HPDE6-E6E7 (cell line): ENCODE data around the gene PTPRZ1.

Experiments used
- DNase-seq: peaks from one replicate; pipeline ENCODE4 v3.0.0; 2011; ENCODE audit warnings: missing footprints; ENCODE audit errors: extremely low spot score

Gene PTPRZ1

DNA sequence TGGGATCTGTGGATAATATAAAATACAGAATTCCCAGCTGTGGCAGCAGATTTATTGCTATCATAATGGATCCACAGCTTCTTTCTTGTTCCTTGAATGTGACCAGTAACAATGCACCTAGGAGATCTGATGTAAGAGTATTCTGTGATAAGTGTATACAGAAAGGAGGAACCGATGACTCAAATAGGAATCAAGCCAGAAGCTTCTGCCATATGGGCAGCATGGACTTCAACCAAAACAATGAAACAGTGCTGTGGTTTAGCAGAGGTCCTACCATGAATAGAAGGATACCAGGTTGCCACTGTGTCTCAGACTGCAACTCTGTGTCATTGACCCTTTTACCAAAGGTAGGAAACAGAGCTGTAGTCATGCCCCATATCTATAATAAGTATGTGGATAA is 81.8 kb downstream of the PTPRZ1 start:
- no peak for DNase-seq

DNA sequence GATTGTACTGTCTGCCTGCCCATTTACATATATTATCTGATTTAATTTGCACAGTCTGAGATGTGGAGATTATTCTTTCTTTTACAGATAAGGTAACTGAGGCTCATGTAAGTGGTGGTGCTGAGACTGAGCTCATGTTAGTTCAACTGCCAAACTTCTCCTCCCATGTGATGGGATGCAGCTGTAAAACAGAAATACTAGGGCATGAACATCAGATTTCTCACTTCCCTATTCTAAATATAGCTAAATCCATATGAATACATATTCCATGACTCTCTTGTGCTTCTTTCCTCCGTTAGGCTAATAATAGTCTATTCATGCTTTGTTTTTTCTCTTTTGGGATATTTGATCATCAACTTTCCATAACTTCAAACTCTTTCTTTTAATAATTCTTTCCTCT is 84.7 kb downstream of the PTPRZ1 start:
- no peak for DNase-seq

DNA sequence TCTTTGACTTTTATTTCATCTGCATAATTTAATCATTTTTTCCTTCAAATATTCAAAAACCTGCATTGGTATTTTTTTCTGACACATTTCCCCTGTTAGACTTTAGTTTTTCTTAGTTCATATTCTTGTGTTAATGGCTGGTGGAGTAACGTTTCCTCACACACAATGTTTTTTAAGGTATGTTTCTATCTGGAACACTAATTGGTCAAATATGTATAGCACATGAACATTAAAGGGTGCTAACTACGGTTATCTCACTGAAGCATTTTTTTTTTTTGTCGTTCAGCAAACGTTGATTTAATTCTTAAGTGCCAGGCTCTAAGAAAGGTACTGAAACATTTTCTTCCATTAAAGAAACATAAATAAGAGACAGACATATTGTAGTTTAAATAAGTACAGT is 87.7 kb downstream of the PTPRZ1 start:
- no peak for DNase-seq

DNA sequence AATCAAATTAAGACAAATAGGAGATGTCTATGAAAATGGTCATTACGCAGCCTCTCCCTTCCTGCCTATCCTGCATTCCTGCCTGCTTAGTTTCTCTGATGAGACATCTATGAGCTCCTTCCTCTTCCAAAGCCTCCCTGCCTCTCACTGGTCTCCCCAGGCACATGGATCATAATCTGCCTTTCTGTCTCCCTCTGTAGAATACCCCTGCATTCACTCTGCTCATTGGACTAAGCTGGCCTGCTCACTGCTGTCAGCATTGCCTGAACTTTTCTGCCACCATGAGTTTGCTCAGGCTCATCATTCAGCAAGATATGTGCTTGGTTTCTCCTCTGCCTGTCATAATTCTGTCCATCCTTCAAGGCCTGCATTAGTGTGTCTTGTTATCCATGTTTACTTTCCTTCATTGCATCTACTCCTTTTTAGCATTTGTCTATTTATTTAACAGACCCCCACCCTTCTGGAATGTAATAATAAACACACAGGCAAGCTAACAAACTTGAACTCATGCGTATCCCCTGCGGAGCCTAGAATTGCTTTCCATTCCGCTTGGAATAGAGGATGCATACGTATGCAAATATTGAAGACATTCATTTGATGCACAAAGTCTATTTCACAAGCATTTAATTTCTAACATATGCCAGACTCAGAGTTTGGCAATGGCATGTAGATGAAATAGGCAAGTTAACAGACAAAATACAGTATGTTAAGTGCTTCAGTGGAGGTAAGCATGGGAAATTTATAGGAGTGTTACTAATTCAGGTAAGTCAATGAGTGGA is 88.3 kb downstream of the PTPRZ1 start:
- DNase-seq, result peak; percentile 83

DNA sequence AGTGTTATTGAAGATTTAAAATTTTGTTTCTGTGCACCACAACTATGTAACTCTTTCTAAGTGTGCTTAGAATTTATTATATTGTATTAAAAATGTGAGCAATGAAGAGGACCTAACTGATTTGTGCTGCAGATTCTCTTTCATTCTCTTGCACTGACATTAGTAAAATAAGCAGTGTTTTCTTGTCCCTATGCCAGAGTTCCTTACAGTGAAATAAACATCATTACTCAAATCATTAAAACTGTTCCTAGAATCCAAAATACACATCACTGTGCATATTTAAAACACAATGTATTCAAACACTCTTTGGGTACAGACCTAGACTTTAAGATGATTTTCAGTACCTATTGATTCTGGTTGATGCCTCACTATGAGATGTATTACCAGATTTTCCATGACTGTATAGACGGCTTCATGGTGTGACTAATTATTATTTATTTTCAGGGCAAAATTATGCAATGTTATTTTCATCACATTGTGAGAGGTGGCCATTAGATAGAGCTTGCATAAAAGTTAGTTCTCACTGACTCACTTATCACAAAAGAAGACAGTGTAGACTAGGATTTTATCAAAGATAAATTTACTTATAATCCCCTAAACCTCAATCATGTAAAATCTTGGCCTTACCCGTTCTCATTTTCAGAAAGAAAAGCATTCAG is 93.4 kb downstream of the PTPRZ1 start:
- no peak for DNase-seq

DNA sequence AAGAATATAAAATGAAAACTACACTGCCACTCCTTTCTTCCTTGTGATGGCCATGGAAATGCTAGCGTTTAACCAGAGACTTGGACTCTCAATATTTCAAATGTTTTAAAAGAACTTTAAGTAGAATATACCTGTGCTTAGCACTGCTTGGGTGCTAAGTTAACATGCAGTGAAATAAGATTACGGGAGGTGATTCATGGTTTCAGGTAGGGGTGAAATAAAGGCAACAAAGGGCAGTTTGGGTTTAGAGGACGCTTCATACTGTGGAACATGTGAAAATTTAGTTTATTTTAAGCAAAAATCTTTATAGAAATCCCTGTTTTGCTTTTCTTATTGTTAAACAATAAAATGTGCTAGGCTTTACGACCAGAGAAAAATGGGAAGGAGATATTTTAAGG is 94.0 kb downstream of the PTPRZ1 start:
- DNase-seq, result no peak

DNA sequence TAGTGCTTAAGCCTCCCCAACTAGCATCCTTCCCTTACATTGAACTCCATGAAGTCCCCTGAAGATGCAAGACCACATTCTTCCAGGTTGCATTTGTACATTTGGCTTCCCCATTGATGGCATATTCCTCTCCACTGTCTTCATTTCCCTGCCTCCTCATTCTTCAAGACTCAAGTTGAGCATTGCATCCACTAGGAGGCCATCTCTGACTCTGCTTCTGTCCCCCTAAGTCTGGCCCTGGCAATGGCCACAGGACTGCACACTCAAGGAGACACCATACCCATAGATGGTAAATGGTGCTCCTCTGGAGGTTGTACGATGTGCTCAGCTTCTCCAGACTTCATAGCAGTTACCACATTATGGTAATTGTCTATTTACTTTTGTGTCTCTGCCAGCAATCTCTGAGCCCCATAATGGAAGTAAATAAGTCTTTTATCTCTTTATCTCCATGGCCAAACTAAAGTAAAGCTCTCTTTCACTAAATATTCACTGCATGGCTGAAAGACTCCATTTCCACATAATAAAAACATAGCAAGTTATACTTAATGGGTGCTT is 112.6 kb downstream of the PTPRZ1 start:
- DNase-seq, result no peak

DNA sequence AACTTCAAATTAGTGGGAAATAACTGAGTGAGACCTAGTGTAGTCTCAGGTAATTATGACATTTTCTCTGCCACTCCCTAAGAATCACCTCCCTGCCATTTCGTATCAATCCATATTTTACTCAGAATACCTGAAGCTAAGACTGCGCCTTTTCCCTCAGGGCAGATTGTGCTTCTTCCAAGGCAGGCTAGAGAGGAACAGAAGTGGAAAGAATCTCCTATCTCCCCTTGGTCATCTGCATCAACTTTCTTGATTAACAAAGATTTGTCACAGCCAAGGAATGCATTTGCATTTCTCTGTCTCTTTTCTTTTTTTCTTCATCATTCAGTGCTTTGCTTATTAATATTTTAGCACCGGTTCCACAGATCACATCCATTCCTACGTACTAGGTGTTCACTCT is 119.1 kb downstream of the PTPRZ1 start:
- no peak for DNase-seq

DNA sequence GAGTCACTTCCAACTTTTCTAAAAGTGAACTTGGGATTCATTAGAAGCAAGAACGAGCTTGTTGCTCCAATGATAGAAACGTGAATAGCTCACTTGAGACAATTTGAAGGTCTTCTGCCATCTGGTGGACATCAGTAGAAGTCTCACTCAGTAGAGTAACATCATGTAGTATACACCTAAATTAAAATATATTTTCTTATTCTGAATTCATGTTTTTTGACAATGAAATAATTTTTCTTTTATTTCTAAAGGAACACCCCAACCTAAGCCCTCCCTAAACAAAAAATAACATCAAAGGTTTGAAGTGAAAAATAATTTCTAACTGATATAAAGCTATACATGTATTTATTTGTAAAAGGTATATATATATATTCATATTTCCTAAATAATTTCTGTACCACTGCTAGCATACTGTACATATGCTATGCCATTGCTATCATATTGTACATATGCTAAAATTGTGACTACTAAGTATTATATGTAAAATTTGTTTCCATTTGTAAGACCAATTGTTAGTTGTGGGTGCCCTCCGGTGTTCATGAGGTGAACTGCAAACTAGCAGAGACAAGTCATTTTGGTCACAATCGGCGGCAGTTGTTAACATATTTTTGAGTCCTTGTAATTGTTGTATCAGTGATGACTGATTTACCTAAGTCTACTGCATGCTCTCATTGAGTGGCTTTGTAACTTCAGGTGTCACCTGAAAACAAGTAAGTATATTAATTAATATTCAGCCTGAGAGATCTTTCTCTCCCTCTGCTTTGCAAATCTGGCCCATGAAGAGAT is 121.9 kb downstream of the PTPRZ1 start:
- peak; percentile 39 for DNase-seq

DNA sequence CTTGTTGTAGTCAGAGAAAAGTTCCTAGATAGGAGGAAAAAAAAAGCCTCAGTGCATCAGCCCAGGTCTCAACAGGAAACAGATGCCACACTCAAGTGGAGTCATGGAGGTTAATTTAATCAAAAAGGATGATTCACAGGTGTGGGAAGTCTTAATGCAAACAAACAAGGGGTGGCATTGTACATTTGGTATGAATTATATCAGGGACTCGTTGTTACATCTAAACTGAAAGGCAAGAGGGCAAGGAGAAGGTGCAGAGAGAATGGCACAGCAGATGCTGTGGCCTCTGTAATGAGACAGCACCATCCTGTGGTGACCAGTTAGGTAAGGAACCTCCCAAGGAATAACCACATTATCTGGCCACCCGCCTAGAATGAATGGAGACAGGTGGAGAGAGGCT is 133.7 kb downstream of the PTPRZ1 start:
- peak; percentile 31 for DNase-seq

DNA sequence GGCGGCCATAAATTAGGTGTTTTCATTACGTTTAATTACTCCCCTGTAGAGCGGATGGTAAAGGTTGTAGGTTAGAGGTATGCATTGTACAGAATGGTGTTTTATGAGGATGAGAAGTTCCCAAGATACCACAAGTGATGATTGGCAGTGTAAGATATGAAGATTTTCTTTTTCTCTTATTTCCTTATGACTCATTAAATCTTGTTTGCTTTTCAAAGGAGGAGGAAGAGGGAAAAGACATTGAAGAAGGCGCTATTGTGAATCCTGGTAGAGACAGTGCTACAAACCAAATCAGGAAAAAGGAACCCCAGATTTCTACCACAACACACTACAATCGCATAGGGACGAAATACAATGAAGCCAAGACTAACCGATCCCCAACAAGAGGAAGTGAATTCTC is 137.2 kb downstream of the PTPRZ1 start:
- no peak for DNase-seq

DNA sequence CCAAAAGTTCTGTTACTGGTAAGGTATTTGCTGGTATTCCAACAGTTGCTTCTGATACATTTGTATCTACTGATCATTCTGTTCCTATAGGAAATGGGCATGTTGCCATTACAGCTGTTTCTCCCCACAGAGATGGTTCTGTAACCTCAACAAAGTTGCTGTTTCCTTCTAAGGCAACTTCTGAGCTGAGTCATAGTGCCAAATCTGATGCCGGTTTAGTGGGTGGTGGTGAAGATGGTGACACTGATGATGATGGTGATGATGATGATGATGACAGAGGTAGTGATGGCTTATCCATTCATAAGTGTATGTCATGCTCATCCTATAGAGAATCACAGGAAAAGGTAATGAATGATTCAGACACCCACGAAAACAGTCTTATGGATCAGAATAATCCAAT is 140.1 kb downstream of the PTPRZ1 start:
- no peak for DNase-seq

DNA sequence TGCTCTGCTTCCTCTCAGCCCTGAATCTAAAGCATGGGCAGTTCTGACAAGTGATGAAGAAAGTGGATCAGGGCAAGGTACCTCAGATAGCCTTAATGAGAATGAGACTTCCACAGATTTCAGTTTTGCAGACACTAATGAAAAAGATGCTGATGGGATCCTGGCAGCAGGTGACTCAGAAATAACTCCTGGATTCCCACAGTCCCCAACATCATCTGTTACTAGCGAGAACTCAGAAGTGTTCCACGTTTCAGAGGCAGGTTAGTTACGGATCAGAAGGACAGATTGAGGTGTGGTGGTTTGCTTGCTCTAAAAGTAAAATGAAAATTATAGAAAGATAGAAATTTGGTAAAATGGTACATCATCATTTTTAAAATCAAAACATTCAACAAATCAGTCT is 140.7 kb downstream of the PTPRZ1 start:
- DNase-seq, result no peak

DNA sequence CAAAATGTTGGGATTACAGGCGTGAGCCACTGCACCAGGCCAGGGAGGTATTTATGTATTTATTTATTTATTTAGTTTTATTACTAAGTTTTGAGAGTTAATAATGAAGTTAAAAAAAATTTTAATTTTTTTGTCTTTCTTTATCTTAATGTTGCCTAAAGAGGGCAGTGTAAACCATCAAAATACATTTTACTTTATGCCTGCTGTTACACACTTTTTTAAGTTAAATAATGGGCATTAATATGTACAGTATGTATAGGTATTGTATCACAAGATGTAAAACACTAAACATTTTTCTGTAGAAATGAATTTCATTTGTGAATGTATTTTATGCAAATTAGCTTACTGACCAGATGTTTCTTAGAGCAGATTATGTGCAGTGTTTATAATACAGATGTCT is 141.7 kb downstream of the PTPRZ1 start:
- DNase-seq, result no peak

DNA sequence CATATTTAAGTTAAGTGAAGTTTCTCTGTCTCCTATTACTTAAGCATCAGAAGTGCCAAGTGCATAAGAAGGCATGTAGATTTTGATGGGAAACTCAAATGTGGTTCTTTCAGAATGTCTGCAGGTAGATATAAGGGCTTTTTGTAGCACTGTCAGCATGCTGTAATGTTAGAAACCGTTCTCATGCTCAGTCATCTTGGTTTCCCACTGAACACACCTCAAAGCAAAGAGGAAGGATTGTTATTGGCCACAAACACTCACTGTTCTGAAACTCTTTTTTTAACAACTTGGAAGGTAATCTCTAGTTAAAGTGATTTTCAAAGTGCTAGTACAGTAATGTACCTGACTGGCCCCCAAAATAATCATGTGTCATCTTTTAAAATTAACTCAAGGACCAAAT is 145.1 kb downstream of the PTPRZ1 start:
- no peak for DNase-seq

DNA sequence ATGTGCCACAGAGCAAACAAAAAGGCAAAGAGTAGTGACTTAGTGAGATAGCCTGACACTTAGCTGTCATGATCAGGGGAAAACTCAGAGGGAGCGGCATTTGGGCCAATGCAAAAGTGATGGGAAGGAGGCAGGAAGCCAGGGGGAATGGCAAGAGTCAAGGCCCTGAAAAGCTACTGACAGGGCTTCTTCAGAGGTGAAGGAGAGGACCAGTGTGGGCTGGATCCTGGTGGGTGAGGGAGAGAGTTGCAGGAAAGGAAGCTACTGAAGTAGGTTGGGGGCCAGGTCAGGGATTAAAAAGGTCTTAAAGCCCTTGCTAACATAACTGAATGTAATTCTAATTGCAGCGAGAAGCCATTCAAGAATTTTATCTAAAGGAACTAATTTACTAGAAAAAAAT is 154.1 kb downstream of the PTPRZ1 start:
- DNase-seq, result no peak

DNA sequence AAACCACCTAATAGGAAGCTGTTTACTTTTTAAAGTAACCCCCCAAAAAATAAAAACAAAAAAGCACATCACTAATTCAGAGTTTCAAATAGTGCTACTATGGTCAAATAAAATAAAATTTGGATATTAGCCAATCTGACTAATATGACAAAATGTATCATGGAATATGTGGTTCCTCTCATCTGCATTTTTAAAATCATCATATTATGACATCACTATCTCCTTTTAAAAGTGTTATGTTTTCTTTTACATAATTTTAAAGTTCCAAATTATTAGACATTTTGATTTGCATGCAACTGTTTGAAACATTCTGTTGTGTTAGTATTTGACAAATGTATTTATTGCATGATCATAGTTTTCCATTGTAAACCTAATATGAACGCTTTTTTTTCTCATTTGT is 160.7 kb downstream of the PTPRZ1 start:
- DNase-seq, result no peak

DNA sequence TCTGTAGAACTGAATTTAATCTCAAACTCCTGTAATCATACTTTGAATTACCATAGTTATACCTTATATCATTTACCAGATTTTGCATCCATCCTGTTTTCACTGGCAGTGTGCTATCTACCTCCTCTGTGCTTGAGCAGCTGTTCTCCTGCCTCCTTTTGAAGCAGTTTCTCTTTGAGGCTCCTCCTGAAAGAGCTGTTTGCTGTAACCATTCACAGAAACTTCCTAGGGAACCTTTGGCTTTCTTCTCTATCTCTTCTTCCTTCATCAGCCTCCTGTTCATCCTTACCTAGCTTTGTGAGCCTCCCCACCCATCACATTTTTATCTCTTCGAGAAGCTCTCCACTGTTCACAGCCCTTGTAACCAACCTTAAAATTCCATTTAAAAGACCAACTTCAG is 162.9 kb downstream of the PTPRZ1 start:
- DNase-seq, result no peak

DNA sequence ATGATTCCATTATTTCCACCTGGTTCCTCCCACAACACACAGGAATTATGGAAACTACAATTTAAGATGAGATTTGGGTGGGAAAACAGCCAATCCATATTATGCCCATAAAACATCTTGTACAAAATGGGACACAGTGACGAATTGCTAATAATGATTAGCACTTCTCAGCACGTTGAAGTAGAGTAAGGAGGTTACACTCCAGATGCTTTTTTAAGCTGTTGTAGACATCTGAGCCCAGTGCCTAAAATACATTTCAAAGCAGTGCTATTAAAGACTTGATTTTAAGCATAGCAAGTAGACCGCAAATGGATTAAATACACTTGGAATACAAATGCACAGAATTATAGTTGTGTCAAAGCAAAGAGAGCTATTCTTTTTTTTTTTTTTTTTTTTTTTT is 165.2 kb downstream of the PTPRZ1 start:
- DNase-seq, result no peak

DNA sequence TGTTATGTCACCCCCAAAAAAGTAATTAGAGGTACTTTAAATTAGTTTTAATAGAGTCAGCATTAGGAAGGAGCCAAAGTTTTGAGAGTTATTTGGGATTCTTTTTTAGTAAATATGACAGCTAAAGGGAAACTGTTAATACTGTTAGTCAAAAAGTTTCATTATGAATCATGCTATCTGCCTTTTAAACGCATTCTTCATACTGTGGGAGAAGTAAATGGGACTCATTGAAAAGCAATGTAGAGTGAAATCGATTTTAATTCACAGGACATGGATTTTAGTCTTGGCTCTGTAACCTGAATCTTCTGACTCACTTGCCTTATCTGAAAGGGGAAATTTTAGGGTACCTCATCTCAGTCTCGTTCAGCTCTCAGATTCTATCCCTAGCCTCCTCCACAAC is 165.9 kb downstream of the PTPRZ1 start:
- no peak for DNase-seq

DNA sequence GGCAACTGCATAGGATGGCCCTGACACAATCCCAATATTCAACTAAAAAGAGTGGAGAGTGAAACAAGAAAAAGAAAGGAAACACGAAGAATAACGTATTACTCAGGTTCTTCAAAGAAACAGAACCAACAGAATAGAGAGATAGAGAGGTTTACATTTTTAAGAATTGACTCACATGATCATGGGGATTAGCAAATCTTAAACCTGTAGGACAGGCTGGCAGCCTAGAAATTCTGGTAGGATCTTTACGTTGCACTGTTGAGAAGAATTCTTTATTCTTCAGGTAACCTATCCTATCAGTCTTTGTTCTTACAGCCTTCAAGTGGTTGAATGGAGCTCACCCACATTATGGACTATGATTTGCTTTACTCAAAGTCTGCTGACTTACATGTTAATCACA is 167.2 kb downstream of the PTPRZ1 start:
- DNase-seq, result peak; percentile 13

DNA sequence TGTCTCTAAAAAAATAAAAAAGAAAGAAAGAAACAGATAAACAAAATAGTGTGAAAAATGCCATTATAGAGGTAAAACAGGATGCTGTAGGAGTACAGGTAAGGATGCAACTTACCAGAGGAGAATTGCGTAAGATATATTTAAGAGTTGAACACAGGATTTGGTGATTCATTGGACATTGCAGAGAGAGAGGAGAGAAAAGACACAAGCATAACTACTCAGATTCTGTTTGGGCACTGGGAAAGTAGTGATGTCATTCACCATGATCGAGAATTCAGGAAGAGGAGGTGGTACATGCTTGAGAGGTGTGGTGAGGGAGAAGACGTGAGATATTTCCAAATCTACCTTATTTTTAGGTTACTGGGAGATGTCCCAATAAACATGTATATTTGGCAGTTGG is 173.4 kb downstream of the PTPRZ1 start:
- no peak for DNase-seq

DNA sequence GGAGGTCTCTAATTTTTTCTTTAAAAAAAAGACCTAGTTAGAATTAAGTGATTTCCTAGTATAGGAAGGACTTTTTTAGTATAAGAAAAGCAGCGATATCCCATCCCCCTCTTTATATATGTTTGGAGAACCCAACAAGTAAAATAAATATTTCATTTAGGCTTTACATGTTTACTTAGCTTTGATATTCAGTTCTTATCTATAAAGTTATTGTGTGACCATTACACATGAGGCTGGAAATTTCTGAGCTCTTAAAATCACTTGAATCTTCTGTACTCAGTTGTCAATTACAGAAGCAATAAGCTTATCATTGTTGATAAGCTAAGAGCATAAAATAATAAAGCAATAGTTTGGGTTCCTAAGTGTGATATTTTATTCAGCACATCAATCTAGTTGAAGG is 181.4 kb downstream of the PTPRZ1 start:
- DNase-seq, result no peak
